VCaP (cell line): Measurements from ENCODE around the gene ZFHX3.
A peak's percentile ranks its signal among the peaks of the same experiment; 100 is the strongest.

Experiments used
- H3K27ac ChIP-seq: fragments of 450-650 bp; 2 replicates; pipeline ENCODE4 v1.5.1; 2017
- CTCF ChIP-seq: fragments of 450-650 bp; conservative IDR thresholded peaks from 2 replicates; pipeline ENCODE4 v1.5.1; 2017; ENCODE audit warnings: mild to moderate bottlenecking, moderate library complexity

The ZFHX3 gene

GRCh38 chr16:72829846-72830775 is 217.8 kb downstream of the ZFHX3 start:
- H3K27ac ChIP-seq = no peak overlapping the region
- TF ChIP-seq CTCF = no peak

- peak overlapping the region; percentile 42 for H3K27ac ChIP-seq
- no peak for TF ChIP-seq CTCF
These were observed 220.1 kb downstream of the ZFHX3 start for GRCh38 chr16:72827866-72828265.

GRCh38 chr16:72825912-72826621 is 221.9 kb downstream of the ZFHX3 start:
- H3K27ac ChIP-seq = no peak overlapping the region
- no peak for TF ChIP-seq CTCF

- H3K27ac ChIP-seq = no peak overlapping the region
- TF ChIP-seq CTCF = no peak
These were observed 223.2 kb downstream of the ZFHX3 start for GRCh38 chr16:72824761-72825160.

- TF ChIP-seq CTCF = no peak
- H3K27ac ChIP-seq = no peak overlapping the region
These were observed 223.9 kb downstream of the ZFHX3 start for GRCh38 chr16:72824027-72824426.

GRCh38 chr16:72821185-72821950 is 226.6 kb downstream of the ZFHX3 start:
- no peak overlapping the region for H3K27ac ChIP-seq
- TF ChIP-seq CTCF = no peak

GRCh38 chr16:72819345-72819744 is 228.6 kb downstream of the ZFHX3 start:
- H3K27ac ChIP-seq = no peak overlapping the region
- TF ChIP-seq CTCF = no peak
